Neutrophil (primary cell): Measurements from ENCODE around the gene KBTBD12.

ENCODE experiments used
- H3K27ac ChIP-seq: fragments of 200-600 bp; sonication (generic); 2 replicates; pipeline ENCODE4 v1.5.1; 2016; ENCODE audit warnings: mild to moderate bottlenecking, moderate library complexity
- H3K27me3 ChIP-seq: fragments of 200-600 bp; sonication (generic); 2 replicates; pipeline ENCODE4 v1.6.0; 2016; ENCODE audit warnings: mild to moderate bottlenecking
- H3K36me3 ChIP-seq: fragments of 200-600 bp; sonication (generic); 2 replicates; pipeline ENCODE4 v1.5.1; 2017
- H3K4me1 ChIP-seq, 2 experiments: fragments of 200-600 bp in 1 of 2; sonication (generic) in 1 of 2; 1 replicate in 1 of 2; 2 replicates in 1 of 2; pipeline versions ENCODE4 v1.5.1 to v1.6.1; 2013 to 2016; ENCODE audit warnings: low read depth in 1 of 2, low read length in 1 of 2, mild to moderate bottlenecking in 1 of 2, moderate library complexity in 1 of 2; ENCODE audit not compliant: control insufficient read depth in 1 of 2, insufficient read depth in 1 of 2
- H3K4me3 ChIP-seq, 2 experiments: fragments of 200-600 bp in 1 of 2; sonication (generic) in 1 of 2; 1 replicate in 1 of 2; 2 replicates in 1 of 2; pipeline ENCODE4 v1.5.1; 2013 to 2016; ENCODE audit warnings: low read depth in 1 of 2, low read length in 1 of 2, mild to moderate bottlenecking in 1 of 2, moderate library complexity in 1 of 2
- H3K9me3 ChIP-seq: fragments of 200-600 bp; sonication (generic); 2 replicates; pipeline ENCODE4 v1.5.1; 2016
- TF ChIP-seq, protein P1 (sequence below): fragments of 200-600 bp; sonication (generic); IDR thresholded peaks from 2 replicates; pipeline ENCODE4 v1.5.1; 2016; ENCODE audit warnings: antibody characterized with exemption

Gene KBTBD12

DNA sequence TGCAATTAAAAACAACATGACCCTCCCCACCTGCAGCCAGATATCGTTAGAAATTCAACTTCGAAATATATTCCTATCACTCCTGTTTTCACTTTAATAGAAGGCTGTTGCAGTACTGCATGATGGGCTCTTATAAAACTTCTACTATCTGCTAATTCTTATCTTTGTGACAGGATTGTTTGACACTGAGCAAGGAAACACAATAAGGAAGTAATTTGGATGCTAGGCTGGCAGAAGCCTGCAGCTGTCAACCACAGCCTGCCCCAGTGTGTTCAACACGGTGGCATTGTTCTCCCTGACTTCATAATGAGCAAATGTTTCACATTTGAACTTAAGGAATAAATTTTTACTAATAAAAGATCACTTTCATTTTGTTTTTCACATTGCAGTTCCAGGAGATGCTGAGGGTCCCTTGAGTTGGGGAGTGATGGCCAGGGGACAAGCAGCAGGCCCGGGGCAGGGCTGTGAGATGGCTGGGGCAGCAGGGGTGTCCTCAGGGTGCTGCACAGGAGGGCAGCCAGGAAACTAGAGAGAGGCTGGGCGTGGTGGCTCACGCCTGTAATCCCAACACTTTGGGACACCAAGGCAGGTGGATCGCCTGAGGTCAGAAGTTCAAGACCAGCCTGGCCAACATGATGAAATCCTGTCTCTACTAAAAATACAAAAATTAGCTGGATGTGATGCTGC, 72.4 kb downstream of the KBTBD12 start:
- H3K4me3 ChIP-seq, result no peak overlapping the region
- H3K27ac ChIP-seq, result no peak overlapping the region
- H3K27me3 ChIP-seq, result no peaks in the 10 kb centered on the region
- no peaks in the 10 kb centered on the region for H3K9me3 ChIP-seq
- H3K36me3 ChIP-seq, result no peaks in the 10 kb centered on the region
- TF ChIP-seq, protein P1, sequence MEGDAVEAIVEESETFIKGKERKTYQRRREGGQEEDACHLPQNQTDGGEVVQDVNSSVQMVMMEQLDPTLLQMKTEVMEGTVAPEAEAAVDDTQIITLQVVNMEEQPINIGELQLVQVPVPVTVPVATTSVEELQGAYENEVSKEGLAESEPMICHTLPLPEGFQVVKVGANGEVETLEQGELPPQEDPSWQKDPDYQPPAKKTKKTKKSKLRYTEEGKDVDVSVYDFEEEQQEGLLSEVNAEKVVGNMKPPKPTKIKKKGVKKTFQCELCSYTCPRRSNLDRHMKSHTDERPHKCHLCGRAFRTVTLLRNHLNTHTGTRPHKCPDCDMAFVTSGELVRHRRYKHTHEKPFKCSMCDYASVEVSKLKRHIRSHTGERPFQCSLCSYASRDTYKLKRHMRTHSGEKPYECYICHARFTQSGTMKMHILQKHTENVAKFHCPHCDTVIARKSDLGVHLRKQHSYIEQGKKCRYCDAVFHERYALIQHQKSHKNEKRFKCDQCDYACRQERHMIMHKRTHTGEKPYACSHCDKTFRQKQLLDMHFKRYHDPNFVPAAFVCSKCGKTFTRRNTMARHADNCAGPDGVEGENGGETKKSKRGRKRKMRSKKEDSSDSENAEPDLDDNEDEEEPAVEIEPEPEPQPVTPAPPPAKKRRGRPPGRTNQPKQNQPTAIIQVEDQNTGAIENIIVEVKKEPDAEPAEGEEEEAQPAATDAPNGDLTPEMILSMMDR, result no peak
- H3K4me1 ChIP-seq, result no peaks in the 10 kb centered on the region

DNA sequence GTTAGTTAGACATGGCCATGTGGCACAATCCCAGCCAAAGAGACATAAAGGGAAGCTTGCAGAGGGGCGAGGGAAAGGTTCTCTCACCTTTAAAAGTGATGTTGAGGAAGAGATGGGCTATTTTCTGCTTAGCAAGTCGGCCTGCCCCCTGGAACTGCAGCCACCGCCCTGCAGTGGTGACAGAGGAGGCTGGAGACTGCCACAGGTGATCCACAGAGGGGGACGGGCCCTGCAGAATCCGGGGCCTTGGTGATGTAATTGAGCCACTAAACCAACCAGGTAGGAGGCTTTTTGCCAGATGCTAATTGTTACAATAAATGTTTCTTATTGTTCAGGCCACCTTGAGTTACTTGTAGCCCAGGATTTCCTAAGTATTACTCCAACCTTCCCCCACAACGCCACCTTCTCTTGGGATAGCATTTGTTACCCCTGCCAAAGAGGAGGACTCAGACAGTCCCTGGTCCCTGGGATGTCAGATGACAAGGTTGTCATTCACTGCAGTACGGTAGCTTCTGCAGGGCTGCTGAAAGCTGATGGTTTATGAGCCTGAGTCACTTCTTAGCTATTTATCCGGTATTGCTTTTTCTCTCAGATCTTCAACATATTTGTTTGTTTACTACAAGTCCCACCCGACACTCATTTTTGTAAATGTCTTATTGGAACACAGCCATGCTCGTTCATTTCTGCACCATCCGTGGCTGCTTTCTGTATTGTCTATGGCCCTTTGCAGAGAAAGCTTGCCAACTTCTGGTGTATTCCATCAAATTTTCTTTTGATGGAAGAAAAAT, 73.9 kb downstream of the KBTBD12 start:
- Histone ChIP-seq H3K4me1 (no peaks in the 10 kb centered on the region), H3K36me3 (no peaks in the 10 kb centered on the region), H3K4me3 (no peak overlapping the region), H3K9me3 (no peaks in the 10 kb centered on the region), H3K27ac (no peak overlapping the region), H3K27me3 (no peaks in the 10 kb centered on the region)
- TF ChIP-seq, protein P1, result no peak

DNA sequence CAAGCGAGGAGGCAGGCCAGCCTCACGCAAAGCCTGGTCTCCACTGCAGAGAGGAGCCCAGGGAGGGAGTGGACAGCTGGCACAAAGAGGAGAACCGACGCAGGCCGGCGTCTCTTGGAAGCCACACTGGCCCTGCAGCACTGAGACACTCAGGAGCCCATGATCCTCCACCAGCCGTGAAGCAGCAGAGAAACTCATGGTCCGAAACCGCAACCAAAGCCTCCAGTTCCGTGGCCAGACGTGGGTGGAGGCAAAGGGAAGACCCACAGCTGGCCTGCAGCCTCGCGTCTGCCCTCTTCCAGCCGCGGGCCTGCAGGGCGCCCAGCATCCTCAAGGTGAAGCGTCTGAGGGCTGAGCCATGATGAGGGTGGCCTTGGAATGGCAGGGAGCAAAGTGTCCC, 75.0 kb downstream of the KBTBD12 start:
- Histone ChIP-seq H3K36me3 (no peaks in the 10 kb centered on the region), H3K9me3 (no peaks in the 10 kb centered on the region)

DNA sequence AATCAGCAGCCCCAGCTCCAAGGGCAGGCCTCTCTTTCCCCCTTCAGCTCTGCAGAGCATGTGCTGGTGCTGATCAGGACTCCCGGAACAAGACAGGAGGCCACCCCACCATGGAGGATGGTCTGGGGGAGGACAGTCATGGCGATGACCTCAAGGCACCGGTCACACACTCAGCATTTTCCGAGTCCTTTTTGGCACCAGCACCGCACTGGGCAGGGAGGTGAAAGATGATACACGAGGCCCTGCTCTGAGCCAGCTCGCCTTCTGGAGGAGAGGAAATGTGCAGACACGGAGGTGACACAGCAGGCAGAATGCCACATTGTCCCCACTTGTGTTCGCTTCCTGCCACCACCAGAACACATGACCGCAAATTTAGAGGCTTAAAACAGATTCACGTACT, 75.4 kb downstream of the KBTBD12 start:
- H3K27ac ChIP-seq, result no peak overlapping the region
- H3K36me3 ChIP-seq, result no peaks in the 10 kb centered on the region
- H3K27me3 ChIP-seq, result no peaks in the 10 kb centered on the region
- no peaks in the 10 kb centered on the region for H3K4me1 ChIP-seq
- TF ChIP-seq, protein P1, result no peak
- no peaks in the 10 kb centered on the region for H3K9me3 ChIP-seq
- H3K4me3 ChIP-seq, result no peak overlapping the region

More for the DNA sequence above, 75.0 kb downstream of the KBTBD12 start:
- H3K27me3 ChIP-seq, result no peaks in the 10 kb centered on the region
- no peak overlapping the region for H3K4me3 ChIP-seq
- no peak overlapping the region for H3K27ac ChIP-seq
- TF ChIP-seq, protein P1, result no peak
- no peaks in the 10 kb centered on the region for H3K4me1 ChIP-seq

DNA sequence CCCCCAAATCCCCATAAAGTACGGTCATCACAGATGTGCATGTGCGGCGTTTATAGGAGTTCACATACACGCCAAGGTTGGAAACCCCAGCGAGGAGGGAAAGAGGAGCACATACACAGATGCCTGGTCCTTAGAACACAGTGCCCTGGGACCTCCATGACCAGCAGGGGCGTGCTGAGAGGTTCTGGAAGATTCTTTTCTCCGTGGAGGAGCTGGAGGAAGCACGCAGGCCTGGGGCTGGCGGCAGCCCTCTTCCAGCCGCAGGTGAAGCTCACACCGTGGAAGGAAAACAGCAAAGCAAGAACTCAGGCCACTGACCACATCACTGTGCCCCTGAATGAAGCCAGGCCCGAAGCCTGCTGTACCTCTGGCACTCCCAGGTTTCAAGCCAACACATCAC, 76.2 kb downstream of the KBTBD12 start:
- H3K4me3 ChIP-seq, result no peak overlapping the region
- H3K36me3 ChIP-seq, result no peaks in the 10 kb centered on the region
- TF ChIP-seq, protein P1, result no peak
- no peaks in the 10 kb centered on the region for H3K9me3 ChIP-seq
- no peaks in the 10 kb centered on the region for H3K4me1 ChIP-seq
- H3K27ac ChIP-seq, result no peak overlapping the region
- no peaks in the 10 kb centered on the region for H3K27me3 ChIP-seq
